Nephron (organoid): ENCODE measurements around the gene ADCY5.

Source experiments
- H3K27ac Mint-ChIP-seq, 3 experiments: 2 replicates each; pipeline ENCODE4 v1.8.0; 2020; ENCODE audit warnings: mixed read lengths in 3 of 3, mild to moderate bottlenecking in 2 of 3, moderate library complexity in 1 of 3
- H3K27me3 Mint-ChIP-seq: 2 replicates; pipeline ENCODE4 v1.8.0; 2021; ENCODE audit warnings: low read depth, mild to moderate bottlenecking, moderate library complexity, mixed read lengths
- H3K36me3 Mint-ChIP-seq: 2 replicates; pipeline ENCODE4 v1.8.0; 2020; ENCODE audit warnings: low read depth, mixed read lengths
- H3K4me1 Mint-ChIP-seq: 2 replicates; pipeline ENCODE4 v1.8.0; 2020; ENCODE audit warnings: mixed read lengths
- H3K4me3 Mint-ChIP-seq, 3 experiments: 2 replicates each; pipeline ENCODE4 v1.8.0; 2020; ENCODE audit warnings: mild to moderate bottlenecking in 3 of 3, mixed read lengths in 3 of 3, moderate library complexity in 2 of 3
- H3K9me3 Mint-ChIP-seq: 2 replicates; pipeline ENCODE4 v1.8.0; 2020; ENCODE audit warnings: mixed read lengths
- CTCF ChIP-seq, 3 experiments: fragments of 200-600 bp; sonication (generic); IDR thresholded peaks; one replicate each; pipeline ENCODE4 v1.5.0; 2021; ENCODE audit warnings: antibody characterized with exemption in 3 of 3; ENCODE audit not compliant: unreplicated experiment in 3 of 3

Gene ADCY5

GRCh38 chr3:123312331-123313265 is 136.3 kb downstream of the ADCY5 start:
- H3K36me3 Mint-ChIP-seq: peaks cover 14% of the 10 kb centered on the region
- H3K27ac Mint-ChIP-seq: no peak overlapping the region
- no peaks in the 10 kb centered on the region for H3K4me1 Mint-ChIP-seq
- no peak for TF ChIP-seq CTCF (IDR thresholded peaks at IDR 0.05; ENCODE audit: unreplicated experiment in 3 of 3)
- peaks cover 15% of the 10 kb centered on the region for H3K27me3 Mint-ChIP-seq
- H3K4me3 Mint-ChIP-seq: no peak overlapping the region
- no peaks in the 10 kb centered on the region for H3K9me3 Mint-ChIP-seq

- H3K4me3 Mint-ChIP-seq: no peak overlapping the region
These were observed 137.7 kb downstream of the ADCY5 start for GRCh38 chr3:123311201-123311600.

GRCh38 chr3:123310741-123311140 is 138.1 kb downstream of the ADCY5 start:
- Mint-ChIP-seq H3K36me3 (peaks cover 10% of the 10 kb centered on the region), H3K4me1 (no peaks in the 10 kb centered on the region), H3K9me3 (no peaks in the 10 kb centered on the region), H3K27ac (no peak overlapping the region), H3K4me3 (no peak overlapping the region), H3K27me3 (peaks cover 15% of the 10 kb centered on the region)
- TF ChIP-seq CTCF (IDR thresholded peaks at IDR 0.05; ENCODE audit: unreplicated experiment in 3 of 3): no peak

More at GRCh38 chr3:123311201-123311600, 137.7 kb downstream of the ADCY5 start:
- TF ChIP-seq CTCF (IDR thresholded peaks at IDR 0.05; ENCODE audit: unreplicated experiment in 3 of 3): no peak
- Mint-ChIP-seq H3K4me1 (no peaks in the 10 kb centered on the region), H3K27ac (no peak overlapping the region), H3K27me3 (peaks cover 15% of the 10 kb centered on the region), H3K9me3 (no peaks in the 10 kb centered on the region), H3K36me3 (peaks cover 10% of the 10 kb centered on the region)

GRCh38 chr3:123310186-123310585 is 138.7 kb downstream of the ADCY5 start:
- peaks cover 10% of the 10 kb centered on the region for H3K36me3 Mint-ChIP-seq
- H3K9me3 Mint-ChIP-seq: no peaks in the 10 kb centered on the region
- no peak overlapping the region for H3K4me3 Mint-ChIP-seq
- H3K4me1 Mint-ChIP-seq: no peaks in the 10 kb centered on the region
- H3K27ac Mint-ChIP-seq: no peak overlapping the region
- peaks cover 14% of the 10 kb centered on the region for H3K27me3 Mint-ChIP-seq
- no peak for TF ChIP-seq CTCF (IDR thresholded peaks at IDR 0.05; ENCODE audit: unreplicated experiment in 3 of 3)

GRCh38 chr3:123307064-123307463 is 141.8 kb downstream of the ADCY5 start:
- Mint-ChIP-seq H3K9me3 (no peaks in the 10 kb centered on the region), H3K4me1 (no peaks in the 10 kb centered on the region)
- TF ChIP-seq CTCF (IDR thresholded peaks at IDR 0.05; ENCODE audit: unreplicated experiment in 3 of 3): no peak

GRCh38 chr3:123305192-123305591 is 143.7 kb downstream of the ADCY5 start:
- no peak overlapping the region for H3K27ac Mint-ChIP-seq
- no peak for TF ChIP-seq CTCF (IDR thresholded peaks at IDR 0.05; ENCODE audit: unreplicated experiment in 3 of 3)
- H3K4me1 Mint-ChIP-seq: no peaks in the 10 kb centered on the region
- H3K36me3 Mint-ChIP-seq: peaks cover 8% of the 10 kb centered on the region
- peaks cover 9% of the 10 kb centered on the region for H3K27me3 Mint-ChIP-seq
- H3K9me3 Mint-ChIP-seq: no peaks in the 10 kb centered on the region
- no peak overlapping the region for H3K4me3 Mint-ChIP-seq

More at GRCh38 chr3:123307064-123307463, 141.8 kb downstream of the ADCY5 start:
- Mint-ChIP-seq H3K36me3 (peaks cover 8% of the 10 kb centered on the region), H3K27me3 (peaks cover 9% of the 10 kb centered on the region), H3K27ac (no peak overlapping the region), H3K4me3 (no peak overlapping the region)
